C4-2B (cell line): ENCODE measurements around the gene MEP1A.

Source experiments
- CTCF ChIP-seq: fragments of 450-650 bp; conservative IDR thresholded peaks from 2 replicates; pipeline ENCODE4 v1.5.1; 2017; ENCODE audit warnings: mild to moderate bottlenecking
- ZFX ChIP-seq: fragments of 450-650 bp; IDR thresholded peaks from 2 replicates; pipeline ENCODE4 v1.6.1; 2017

GRCh38 chr6:46764961-46765360, 28.2 kb upstream of the MEP1A start:
- TF ChIP-seq CTCF, result no peak
- no peak for TF ChIP-seq ZFX
